ENCODE results near the gene HOOK2. TPM values are rescaled to one million over a fixed set of nuclear protein-coding genes. Genes with fewer than 3 reads are reported as not detected.

The HOOK2 gene
- total and polyA plus RNA-seq, 2 of the 13 experiments (the other 11 are each of a cell fraction or from before 2014, with no cell fraction given) = 9.2 to 12.9 TPM

DNA sequence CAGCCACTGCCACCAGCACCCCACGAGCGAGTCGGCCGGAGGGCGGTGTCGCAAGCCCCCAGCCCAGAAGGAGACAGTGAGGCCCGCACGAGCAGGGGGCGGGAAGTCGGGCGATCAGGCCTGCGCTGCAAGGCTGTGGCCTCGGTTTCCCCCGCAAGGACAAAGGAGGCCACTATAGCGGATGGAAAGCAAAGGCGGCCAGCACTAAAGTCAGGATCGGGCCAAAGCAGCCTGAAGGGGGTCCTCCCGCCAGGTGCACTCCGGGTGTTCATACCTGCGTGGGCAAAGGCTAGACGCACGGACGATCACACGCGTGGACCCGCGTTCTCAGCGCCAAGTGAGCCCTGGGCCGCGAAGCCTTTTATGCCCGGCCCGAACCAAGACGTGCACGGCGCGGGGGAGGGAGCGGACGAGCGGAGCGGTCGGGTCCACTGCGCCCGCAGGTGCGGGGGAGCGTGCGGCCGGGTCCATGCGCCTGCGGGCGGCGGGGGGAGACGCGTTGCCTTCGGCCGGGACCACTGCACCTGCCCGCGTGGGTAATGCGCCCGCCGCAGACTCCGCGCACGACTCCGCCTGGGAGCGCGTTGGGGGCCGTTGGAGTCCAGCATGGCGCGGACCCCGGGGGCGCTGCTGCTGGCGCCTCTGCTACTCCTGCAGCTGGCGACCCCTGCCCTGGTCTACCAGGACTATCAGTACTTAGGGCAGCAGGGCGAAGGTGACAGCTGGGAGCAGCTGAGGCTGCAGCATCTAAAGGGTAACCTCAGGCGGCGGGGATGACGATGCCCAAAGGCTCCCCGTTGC, 26.3 kb upstream of the HOOK2 start, which contains the start of the genes PRDX2 and THSD8 (continued):
- TF ChIP-seq HNF1A (IDR thresholded peaks at IDR 0.05; ENCODE audit: low read depth) (no peak), HNF1A (CRISPR knock-in tag; IDR thresholded peaks at IDR 0.05; ENCODE audit: borderline replicate concordance) (0 out of 2 replicates have a peak, but pooled peaks have one; percentile 56), NFYC (CRISPR knock-in tag; IDR thresholded peaks at IDR 0.05) (peak; percentile 15; the same call in 1 of the 2 replicates), ELF1 (CRISPR knock-in tag; IDR thresholded peaks at IDR 0.05) (0 out of 2 replicates have a peak, but pooled peaks have one; percentile 31), ZBTB4 (CRISPR knock-in tag; IDR thresholded peaks at IDR 0.05; ENCODE audit: borderline replicate concordance) (peak; percentile 64; the same call in 1 of the 2 replicates), CENPT (CRISPR knock-in tag; IDR thresholded peaks at IDR 0.05; ENCODE audit: low read depth) (no peak; the same call in 1 of the 2 replicates), ZNF7 (CRISPR knock-in tag; IDR thresholded peaks at IDR 0.05) (0 out of 2 replicates have a peak, but pooled peaks have one; percentile 22), RFX3 (CRISPR knock-in tag; IDR thresholded peaks at IDR 0.05) (no peak), ZNF383 (CRISPR knock-in tag; IDR thresholded peaks at IDR 0.05; ENCODE audit: borderline replicate concordance) (peak; percentile 52; the same call in 1 of the 2 replicates), SP1 (IDR thresholded peaks at IDR 0.05) (no peak), SP1 (CRISPR knock-in tag; IDR thresholded peaks at IDR 0.05) (peak; percentile 42), TRAFD1 (CRISPR knock-in tag; IDR thresholded peaks at IDR 0.05; ENCODE audit: borderline replicate concordance) (peak; percentile 78; the same call in 1 of the 2 replicates), ZBTB39 (CRISPR knock-in tag; IDR thresholded peaks at IDR 0.05) (peak; percentile 95), ZFX (CRISPR knock-in tag; IDR thresholded peaks at IDR 0.05; ENCODE audit: low read depth) (peak; percentile 99)

Data from HepG2 (cell line).